NCI-H1417 treated with DMSO at 0.1 percent for 48 hours (cell line): ENCODE data around the gene SPRY1.

ENCODE experiments used
- DNase-seq: peaks from one replicate; lab custom pipeline; 2025; lab: John Stamatoyannopoulos, UW

The SPRY1 gene

GRCh38 chr4:123379392-123379791 is 17.2 kb upstream of the SPRY1 start:
- no peak for DNase-seq

GRCh38 chr4:123380728-123381716 is 15.6 kb upstream of the SPRY1 start:
- DNase-seq, result no peak

- no peak for DNase-seq
Measured at GRCh38 chr4:123381996-123382395, 14.6 kb upstream of the SPRY1 start.

- DNase-seq, result no peak
Measured at GRCh38 chr4:123383566-123383965, 13.0 kb upstream of the SPRY1 start.

GRCh38 chr4:123386609-123387008 is 10.0 kb upstream of the SPRY1 start:
- no peak for DNase-seq

- DNase-seq, result no peak
Measured at GRCh38 chr4:123390846-123391456, 5.6 kb upstream of the SPRY1 start.

- no peak for DNase-seq
Measured at GRCh38 chr4:123393721-123394120, 2.9 kb upstream of the SPRY1 start.

- no peak for DNase-seq
Measured at GRCh38 chr4:123397144-123398065, 810 bp downstream of the SPRY1 start.

- no peak for DNase-seq
Measured at GRCh38 chr4:123398066-123398852, 1.7 kb downstream of the SPRY1 start.

GRCh38 chr4:123398853-123399626 is 2.4 kb downstream of the SPRY1 start:
- DNase-seq, result no peak

GRCh38 chr4:123399627-123400358 is 3.2 kb downstream of the SPRY1 start:
- DNase-seq, result no peak

- DNase-seq, result no peak
Measured at GRCh38 chr4:123401271-123402120, 4.9 kb downstream of the SPRY1 start.

GRCh38 chr4:123402121-123402465 is 5.5 kb downstream of the SPRY1 start:
- DNase-seq, result no peak

- no peak for DNase-seq
Measured at GRCh38 chr4:123403080-123403604, 6.5 kb downstream of the SPRY1 start.

- DNase-seq, result no peak
Measured at GRCh38 chr4:123404533-123404932, 7.9 kb downstream of the SPRY1 start.

- no peak for DNase-seq
Measured at GRCh38 chr4:123405267-123405865, 8.8 kb downstream of the SPRY1 start.

GRCh38 chr4:123406872-123407271 is 10.3 kb downstream of the SPRY1 start:
- DNase-seq, result no peak

- no peak for DNase-seq
Measured at GRCh38 chr4:123408471-123409084, 12.0 kb downstream of the SPRY1 start.
